ENCODE measurements around the gene CACNA2D3. TPM values are rescaled to one million over a fixed set of nuclear protein-coding genes. Genes with fewer than 3 reads are reported as not detected.
A peak's percentile ranks its signal among the peaks of the same experiment; 100 is the strongest.

The CACNA2D3 gene
- total RNA-seq, 1 experiment from 2014 or later, result not detected

DNA sequence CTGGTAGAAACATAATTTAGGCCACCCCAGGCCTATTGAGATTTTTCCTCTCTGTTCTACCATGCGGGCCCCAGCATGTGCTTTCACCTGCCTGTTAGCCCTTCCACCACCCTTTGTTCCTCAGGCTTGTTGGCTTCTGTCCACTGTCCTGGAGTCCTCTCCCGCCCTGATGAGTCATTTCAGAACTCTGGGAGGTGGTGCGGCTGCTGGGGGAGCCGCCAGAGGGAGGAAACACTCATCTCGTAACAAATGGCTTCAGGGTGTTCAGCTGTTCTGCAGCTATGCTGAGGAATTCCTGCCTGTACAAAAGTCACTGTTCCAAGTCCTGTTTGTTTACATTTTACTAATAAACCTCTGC, 769.2 kb downstream of the CACNA2D3 start:
- Histone ChIP-seq H3K36me3 (ENCODE audit: low read depth, low read length) (no peaks in the 10 kb centered on the region), H2AFZ (ENCODE audit: low read length) (peak overlapping the region; percentile 69), H4K20me1 (ENCODE audit: low read length) (no peaks in the 10 kb centered on the region), H3K9me3 (ENCODE audit: low read length) (no peaks in the 10 kb centered on the region), H3K9ac (ENCODE audit: low read length) (peak overlapping the region; percentile 71), H3K9me2 (replicated peaks; ENCODE audit: low read length) (no peaks in the 10 kb centered on the region), H3F3A (ENCODE audit: low read length, unreplicated experiment) (no peaks in the 10 kb centered on the region), H3K4me1 (ENCODE audit: insufficient read depth, low read length) (peaks cover 22% of the 10 kb centered on the region), H3K4me3 (ENCODE audit: low read length) (no peak overlapping the region; the same call in 1 of the 2 replicates), H3K4me2 (ENCODE audit: low read length) (peak overlapping the region; percentile 59), H3K27me3 (ENCODE audit: low read length) (no peaks in the 10 kb centered on the region), H3K27ac (ENCODE audit: low read length) (peak overlapping the region; percentile 88), H3K79me2 (ENCODE audit: low read length) (no peaks in the 10 kb centered on the region)
- ATAC-seq, result peak; percentile 91
- intact Hi-C loops (cut with micrococcal nuclease), result loop anchor here (1.0 to 2.0 kb wide), 4 partner anchors 8 to 599 kb away; no protein-coding TSS in a partner anchor
- no TSS peak for BruUV-seq (replicated peaks)
- POLR2A ChIA-PET (ENCODE audit: unreplicated experiment), result no interaction called here
- DNase-seq, result peak; percentile 99
- peak; percentile 41; the same call in 1 of the 2 replicates for TF ChIP-seq CTCF (conservative IDR thresholded peaks at IDR 0.05; ENCODE audit: low read depth, low read length)
- TF ChIP-seq EZH2 (IDR thresholded peaks at IDR 0.05; ENCODE audit: low read length, unreplicated experiment), result no peak
- TF ChIP-seq EZH2phosphoT487 (IDR thresholded peaks at IDR 0.05; ENCODE audit: borderline replicate concordance, low read length), result no peak
- CTCF ChIA-PET, result no interaction called here

GRCh38 chr3:54892168-54892567, 769.8 kb downstream of the CACNA2D3 start:
- Histone ChIP-seq H3K4me3 (ENCODE audit: low read length) (no peak overlapping the region), H3F3A (ENCODE audit: low read length, unreplicated experiment) (no peaks in the 10 kb centered on the region), H3K79me2 (ENCODE audit: low read length) (no peaks in the 10 kb centered on the region), H4K20me1 (ENCODE audit: low read length) (no peaks in the 10 kb centered on the region), H3K27me3 (ENCODE audit: low read length) (no peaks in the 10 kb centered on the region), H3K4me1 (ENCODE audit: insufficient read depth, low read length) (peaks cover 22% of the 10 kb centered on the region), H3K4me2 (ENCODE audit: low read length) (peak overlapping the region; percentile 53), H3K9ac (ENCODE audit: low read length) (no peak overlapping the region), H3K27ac (ENCODE audit: low read length) (peak overlapping the region; percentile 88), H3K9me3 (ENCODE audit: low read length) (no peaks in the 10 kb centered on the region), H3K36me3 (ENCODE audit: low read depth, low read length) (no peaks in the 10 kb centered on the region), H3K9me2 (replicated peaks; ENCODE audit: low read length) (no peaks in the 10 kb centered on the region), H2AFZ (ENCODE audit: low read length) (no peak overlapping the region)
- no TSS peak for BruUV-seq (replicated peaks)
- ChIA-PET CTCF (no interaction called here), POLR2A (ENCODE audit: unreplicated experiment) (no interaction called here)
- intact Hi-C loops (cut with micrococcal nuclease), result no loop called here
- no peak for ATAC-seq
- no peak for TF ChIP-seq CTCF (conservative IDR thresholded peaks at IDR 0.05; ENCODE audit: low read depth, low read length)
- no peak for TF ChIP-seq EZH2 (IDR thresholded peaks at IDR 0.05; ENCODE audit: low read length, unreplicated experiment)
- TF ChIP-seq EZH2phosphoT487 (IDR thresholded peaks at IDR 0.05; ENCODE audit: borderline replicate concordance, low read length), result no peak
- DNase-seq, result no peak

- BruUV-seq (replicated peaks), result no TSS peak
- Histone ChIP-seq H3K79me2 (ENCODE audit: low read length) (no peaks in the 10 kb centered on the region), H3K9me3 (ENCODE audit: low read length) (no peaks in the 10 kb centered on the region), H3K4me3 (ENCODE audit: low read length) (no peak overlapping the region), H3K9ac (ENCODE audit: low read length) (no peak overlapping the region), H2AFZ (ENCODE audit: low read length) (no peak overlapping the region), H3K36me3 (ENCODE audit: low read depth, low read length) (no peaks in the 10 kb centered on the region), H3K27ac (ENCODE audit: low read length) (no peak overlapping the region), H3K9me2 (replicated peaks; ENCODE audit: low read length) (no peaks in the 10 kb centered on the region), H3K27me3 (ENCODE audit: low read length) (no peaks in the 10 kb centered on the region), H3F3A (ENCODE audit: low read length, unreplicated experiment) (no peaks in the 10 kb centered on the region), H3K4me1 (ENCODE audit: insufficient read depth, low read length) (peaks cover 34% of the 10 kb centered on the region), H4K20me1 (ENCODE audit: low read length) (no peaks in the 10 kb centered on the region), H3K4me2 (ENCODE audit: low read length) (no peak overlapping the region)
- ATAC-seq (no peak), DNase-seq (no peak)
- no peak for TF ChIP-seq EZH2 (IDR thresholded peaks at IDR 0.05; ENCODE audit: low read length, unreplicated experiment)
- TF ChIP-seq EZH2phosphoT487 (IDR thresholded peaks at IDR 0.05; ENCODE audit: borderline replicate concordance, low read length), result no peak
- TF ChIP-seq CTCF (conservative IDR thresholded peaks at IDR 0.05; ENCODE audit: low read depth, low read length), result no peak
- intact Hi-C loops (cut with micrococcal nuclease), result no loop called here
- POLR2A ChIA-PET (ENCODE audit: unreplicated experiment), result no interaction called here
- CTCF ChIA-PET, result no interaction called here
Measured at GRCh38 chr3:54895613-54896012, 773.3 kb downstream of the CACNA2D3 start.
